Thoracic aorta (tissue), 2 donors: ENCODE data around the gene CALM3. TPM values are rescaled to one million over a fixed set of nuclear protein-coding genes. Genes with fewer than 3 reads are reported as not detected.
"Not testable (repeated sequence)": the region's sequence is repeated elsewhere in the genome, so short reads cannot be mapped to it uniquely, and the experiment has no call there.

ENCODE experiments used
- ATAC-seq: fragments of 150-250 bp; one replicate; pipeline ENCODE4 v1.8.0; 2017; ENCODE audit warnings: low read depth; ENCODE audit not compliant: insufficient number of reproducible peaks, low FRiP score
- DNase-seq: peaks from one replicate; pipeline ENCODE4 v3.0.0-alpha.2; 2020; ENCODE audit warnings: low spot score
- H3K27ac ChIP-seq, 2 donors: fragments of 200-600 bp; sonication (generic); 1 replicate in 1 of 2; 2 replicates in 1 of 2; pipeline ENCODE4 v1.5.1; 2016; ENCODE audit warnings: mild to moderate bottlenecking in 2 of 2, moderate library complexity in 2 of 2
- H3K27me3 ChIP-seq: fragments of 200-600 bp; sonication (generic); replicated peaks from 2 replicates; pipeline ENCODE4 v1.6.0; 2016; ENCODE audit warnings: mild to moderate bottlenecking; ENCODE audit not compliant: insufficient read depth
- H3K36me3 ChIP-seq: fragments of 200-600 bp; sonication (generic); one replicate; pipeline ENCODE4 v1.5.1; 2016
- H3K4me1 ChIP-seq, 2 donors: fragments of 200-600 bp; sonication (generic); 1 replicate in 1 of 2; 2 replicates in 1 of 2; pipeline versions ENCODE4 v1.5.1 to v1.6.0; 2016; ENCODE audit warnings: low read depth in 2 of 2, mild to moderate bottlenecking in 1 of 2; ENCODE audit not compliant: control insufficient read depth in 1 of 2
- H3K4me3 ChIP-seq: fragments of 200-600 bp; sonication (generic); 2 replicates; pipeline ENCODE4 v1.5.1; 2016; ENCODE audit warnings: mild to moderate bottlenecking
- H3K9me3 ChIP-seq: fragments of 200-600 bp; sonication (generic); 2 replicates; pipeline ENCODE4 v1.5.1; 2016
- CTCF ChIP-seq: fragments of 200-600 bp; sonication (generic); IDR thresholded peaks from one replicate; pipeline ENCODE4 v1.5.1; 2019; ENCODE audit warnings: antibody characterized with exemption
- total RNA-seq, 2 donors: library from RNA; depleted of rRNA; stranded (reverse); fragments of >200 nt; gene quantifications; one replicate each; pipeline versions ENCODE4 v1.1.0 to v1.2.3, GENCODE V29; 2016

The CALM3 gene
- total RNA-seq, 2 donors from 2014 or later: 181 to 202 TPM

- ATAC-seq (no peak), DNase-seq (no peak)
- no peak for TF ChIP-seq CTCF
- Histone ChIP-seq H3K27me3 (no peaks in the 10 kb centered on the region), H3K9me3 (no peaks in the 10 kb centered on the region), H3K27ac (peak overlapping the region; percentile 96 to 100), H3K4me3 (no peak overlapping the region), H3K36me3 (no peaks in the 10 kb centered on the region), H3K4me1 (peaks cover 38 to 80% of the 10 kb centered on the region in 2 donors)
Observed at GRCh38 chr19:46626446-46626845, 25.3 kb downstream of the CALM3 start.

GRCh38 chr19:46628970-46629369 is 27.8 kb downstream of the CALM3 start:
- not testable (repeated sequence) for ATAC-seq, DNase-seq, H3K9me3 ChIP-seq, H3K36me3 ChIP-seq, H3K4me3 ChIP-seq, H3K27me3 ChIP-seq
- Histone ChIP-seq H3K4me1 (peaks cover 37 to 61% of the 10 kb centered on the region in 2 donors), H3K27ac (peak overlapping the region; percentile 79)

- Histone ChIP-seq H3K4me3 (no peak overlapping the region), H3K27ac (peak overlapping the region; percentile 79), H3K36me3 (no peaks in the 10 kb centered on the region), H3K27me3 (no peaks in the 10 kb centered on the region), H3K4me1 (peaks cover 37 to 57% of the 10 kb centered on the region in 2 donors), H3K9me3 (no peaks in the 10 kb centered on the region)
- peak; percentile 3 for ATAC-seq
- no peak for TF ChIP-seq CTCF
- no peak for DNase-seq
Observed at GRCh38 chr19:46629546-46630025, 28.5 kb downstream of the CALM3 start.

- Histone ChIP-seq H3K4me3 (no peak overlapping the region), H3K27me3 (no peaks in the 10 kb centered on the region), H3K9me3 (no peaks in the 10 kb centered on the region), H3K4me1 (peaks cover 32 to 54% of the 10 kb centered on the region in 2 donors), H3K27ac (peak overlapping the region; percentile 79), H3K36me3 (no peaks in the 10 kb centered on the region)
- no peak for TF ChIP-seq CTCF
- no peak for DNase-seq
- ATAC-seq: no peak
Observed at GRCh38 chr19:46630586-46631205, 29.6 kb downstream of the CALM3 start.

- ATAC-seq (no peak), DNase-seq (no peak)
- no peaks in the 10 kb centered on the region for H3K9me3 ChIP-seq
- no peak overlapping the region for H3K4me3 ChIP-seq
- TF ChIP-seq CTCF: no peak
- H3K36me3 ChIP-seq: no peaks in the 10 kb centered on the region
- H3K27me3 ChIP-seq: no peaks in the 10 kb centered on the region
- peaks cover 25 to 46% of the 10 kb centered on the region in 2 donors for H3K4me1 ChIP-seq
- peak overlapping the region in 1 of 2 donors; percentile 79 for H3K27ac ChIP-seq
Observed at GRCh38 chr19:46631481-46631880, 30.4 kb downstream of the CALM3 start.

- Histone ChIP-seq H3K27me3 (no peaks in the 10 kb centered on the region), H3K9me3 (no peaks in the 10 kb centered on the region), H3K4me1 (peaks cover 15 to 40% of the 10 kb centered on the region in 2 donors), H3K4me3 (no peak overlapping the region), H3K27ac (no peak overlapping the region), H3K36me3 (no peaks in the 10 kb centered on the region)
- TF ChIP-seq CTCF: no peak
- ATAC-seq: no peak
- no peak for DNase-seq
Observed at GRCh38 chr19:46633130-46633529, 32.0 kb downstream of the CALM3 start.
